Activated CD4-positive, CD25-positive, alpha-beta regulatory T cell treated with anti-CD3 and anti-CD28 coated beads, Interleukin-2, amount 50 U/mL, for 16 hours (primary cell): ENCODE results near the gene ANXA2.
"Not testable (repeated sequence)": the region's sequence is repeated elsewhere in the genome, so short reads cannot be mapped to it uniquely, and the experiment has no call there.

Experiments
- DNase-seq: peaks from one replicate; pipeline ENCODE4 v3.0.0-alpha.2; 2020; ENCODE audit warnings: low read depth, low spot score

Gene ANXA2

GRCh38 chr15:60410350-60410749 is 12.6 kb upstream of the ANXA2 start:
- DNase-seq: not testable (repeated sequence)

GRCh38 chr15:60408463-60408981 is 10.7 kb upstream of the ANXA2 start:
- no peak for DNase-seq

GRCh38 chr15:60407415-60407805 is 9.6 kb upstream of the ANXA2 start:
- DNase-seq: no peak

GRCh38 chr15:60406513-60407414 is 9.0 kb upstream of the ANXA2 start:
- DNase-seq: no peak

GRCh38 chr15:60405399-60405798 is 7.6 kb upstream of the ANXA2 start:
- no peak for DNase-seq

GRCh38 chr15:60404351-60404750 is 6.6 kb upstream of the ANXA2 start:
- DNase-seq: not testable (repeated sequence)

- no peak for DNase-seq
Observed at GRCh38 chr15:60400944-60401343, 3.2 kb upstream of the ANXA2 start.

GRCh38 chr15:60399931-60400330 is 2.1 kb upstream of the ANXA2 start:
- DNase-seq: no peak

- DNase-seq: no peak
Observed at GRCh38 chr15:60399246-60399915, 1.6 kb upstream of the ANXA2 start.

- DNase-seq: no peak
Observed at GRCh38 chr15:60396958-60397771, 621 bp downstream of the ANXA2 start.

- no peak for DNase-seq
Observed at GRCh38 chr15:60396560-60396957, 1.2 kb downstream of the ANXA2 start.

GRCh38 chr15:60396100-60396499 is 1.7 kb downstream of the ANXA2 start:
- DNase-seq: no peak

- DNase-seq: no peak
Observed at GRCh38 chr15:60395276-60396011, 2.3 kb downstream of the ANXA2 start.

GRCh38 chr15:60394689-60395097 is 3.1 kb downstream of the ANXA2 start:
- DNase-seq: no peak

- DNase-seq: no peak
Observed at GRCh38 chr15:60392986-60393790, 4.6 kb downstream of the ANXA2 start.

- DNase-seq: no peak
Observed at GRCh38 chr15:60392601-60392985, 5.2 kb downstream of the ANXA2 start.

GRCh38 chr15:60391722-60392315 is 6.0 kb downstream of the ANXA2 start:
- no peak for DNase-seq

GRCh38 chr15:60390871-60391501 is 6.8 kb downstream of the ANXA2 start:
- DNase-seq: no peak

- no peak for DNase-seq
Observed at GRCh38 chr15:60390231-60390630, 7.6 kb downstream of the ANXA2 start.
